ENCODE data around the gene PARP8. TPM values are rescaled to one million over a fixed set of nuclear protein-coding genes. Genes with fewer than 3 reads are reported as not detected.

The PARP8 gene
- total RNA-seq, 1 experiment from 2014 or later = 44.1 TPM

- no peaks in the 10 kb centered on the region for H3K36me3 Mint-ChIP-seq (ENCODE audit: insufficient read depth, unreplicated experiment)
- no peak overlapping the region for H3K4me3 Mint-ChIP-seq (ENCODE audit: low read depth, unreplicated experiment)
- no peak for TF ChIP-seq CTCF (IDR thresholded peaks at IDR 0.05; ENCODE audit: unreplicated experiment)
- no peak overlapping the region for H3K27ac Mint-ChIP-seq (ENCODE audit: unreplicated experiment)
- CTCF ChIA-PET = no interaction called here
- H3K9me3 Mint-ChIP-seq (ENCODE audit: low read depth, unreplicated experiment) = no peaks in the 10 kb centered on the region
- no peaks in the 10 kb centered on the region for H3K4me1 Mint-ChIP-seq (ENCODE audit: low read depth, unreplicated experiment)
- no peak for DNase-seq
- intact Hi-C loops (cut with micrococcal nuclease; ENCODE audit: unreplicated experiment) = no loop called here
- no TSS peak for BruUV-seq (replicated peaks)
- no peaks in the 10 kb centered on the region for H3K27me3 Mint-ChIP-seq (ENCODE audit: unreplicated experiment)
These were observed 147.3 kb downstream of the PARP8 start for GRCh38 chr5:50813691-50814090.

GRCh38 chr5:50814556-50814955 lies 148.1 kb downstream of the PARP8 start:
- Mint-ChIP-seq H3K4me1 (ENCODE audit: low read depth, unreplicated experiment) (no peaks in the 10 kb centered on the region), H3K27ac (ENCODE audit: unreplicated experiment) (no peak overlapping the region), H3K9me3 (ENCODE audit: low read depth, unreplicated experiment) (no peaks in the 10 kb centered on the region), H3K4me3 (ENCODE audit: low read depth, unreplicated experiment) (no peak overlapping the region), H3K36me3 (ENCODE audit: insufficient read depth, unreplicated experiment) (no peaks in the 10 kb centered on the region), H3K27me3 (ENCODE audit: unreplicated experiment) (no peaks in the 10 kb centered on the region)
- CTCF ChIA-PET = no interaction called here
- DNase-seq = no peak
- BruUV-seq (replicated peaks) = no TSS peak
- intact Hi-C loops (cut with micrococcal nuclease; ENCODE audit: unreplicated experiment) = no loop called here
- TF ChIP-seq CTCF (IDR thresholded peaks at IDR 0.05; ENCODE audit: unreplicated experiment) = no peak

GRCh38 chr5:50822046-50822445 lies 155.6 kb downstream of the PARP8 start:
- H3K4me3 Mint-ChIP-seq (ENCODE audit: low read depth, unreplicated experiment) = no peak overlapping the region
- intact Hi-C loops (cut with micrococcal nuclease; ENCODE audit: unreplicated experiment) = no loop called here
- no peaks in the 10 kb centered on the region for H3K36me3 Mint-ChIP-seq (ENCODE audit: insufficient read depth, unreplicated experiment)
- H3K27me3 Mint-ChIP-seq (ENCODE audit: unreplicated experiment) = no peaks in the 10 kb centered on the region
- CTCF ChIA-PET = no interaction called here
- no peak for TF ChIP-seq CTCF (IDR thresholded peaks at IDR 0.05; ENCODE audit: unreplicated experiment)
- no peaks in the 10 kb centered on the region for H3K9me3 Mint-ChIP-seq (ENCODE audit: low read depth, unreplicated experiment)
- DNase-seq = no peak
- H3K27ac Mint-ChIP-seq (ENCODE audit: unreplicated experiment) = no peak overlapping the region
- no peaks in the 10 kb centered on the region for H3K4me1 Mint-ChIP-seq (ENCODE audit: low read depth, unreplicated experiment)
- no TSS peak for BruUV-seq (replicated peaks)

GRCh38 chr5:50822761-50823160 lies 156.3 kb downstream of the PARP8 start:
- CTCF ChIA-PET = no interaction called here
- Mint-ChIP-seq H3K36me3 (ENCODE audit: insufficient read depth, unreplicated experiment) (no peaks in the 10 kb centered on the region), H3K4me3 (ENCODE audit: low read depth, unreplicated experiment) (no peak overlapping the region)

More at GRCh38 chr5:50822761-50823160, 156.3 kb downstream of the PARP8 start:
- BruUV-seq (replicated peaks) = no TSS peak
- DNase-seq = no peak
- Mint-ChIP-seq H3K9me3 (ENCODE audit: low read depth, unreplicated experiment) (no peaks in the 10 kb centered on the region), H3K4me1 (ENCODE audit: low read depth, unreplicated experiment) (no peaks in the 10 kb centered on the region), H3K27me3 (ENCODE audit: unreplicated experiment) (no peaks in the 10 kb centered on the region), H3K27ac (ENCODE audit: unreplicated experiment) (no peak overlapping the region)
- intact Hi-C loops (cut with micrococcal nuclease; ENCODE audit: unreplicated experiment) = no loop called here
- TF ChIP-seq CTCF (IDR thresholded peaks at IDR 0.05; ENCODE audit: unreplicated experiment) = no peak

Data from Calu3 (cell line).